ENCODE results near the gene RNF186.

RNF186 gene, protein sequence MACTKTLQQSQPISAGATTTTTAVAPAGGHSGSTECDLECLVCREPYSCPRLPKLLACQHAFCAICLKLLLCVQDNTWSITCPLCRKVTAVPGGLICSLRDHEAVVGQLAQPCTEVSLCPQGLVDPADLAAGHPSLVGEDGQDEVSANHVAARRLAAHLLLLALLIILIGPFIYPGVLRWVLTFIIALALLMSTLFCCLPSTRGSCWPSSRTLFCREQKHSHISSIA

GRCh38 chr1:19814681-19815503 lies at the start of gene RNF186:
Gene RNF186, minus strand, starts transcription at chr1:19815283. Its CDS starts 182 bp downstream, at chr1:19815101.
- H3K9ac ChIP-seq (ENCODE audit: low read depth, low read length, poor library complexity, severe bottlenecking), result no peak within 1 kb of the TSS
- no peaks in the 10 kb centered on the region for H3K27me3 ChIP-seq (ENCODE audit: insufficient read depth, low read length, poor library complexity, severe bottlenecking)
- no peaks in the 10 kb centered on the region for H3F3A ChIP-seq (ENCODE audit: low read depth)
- H2AFZ ChIP-seq (ENCODE audit: low read length), result no peak within 1 kb of the TSS
- TF ChIP-seq, protein P1, sequence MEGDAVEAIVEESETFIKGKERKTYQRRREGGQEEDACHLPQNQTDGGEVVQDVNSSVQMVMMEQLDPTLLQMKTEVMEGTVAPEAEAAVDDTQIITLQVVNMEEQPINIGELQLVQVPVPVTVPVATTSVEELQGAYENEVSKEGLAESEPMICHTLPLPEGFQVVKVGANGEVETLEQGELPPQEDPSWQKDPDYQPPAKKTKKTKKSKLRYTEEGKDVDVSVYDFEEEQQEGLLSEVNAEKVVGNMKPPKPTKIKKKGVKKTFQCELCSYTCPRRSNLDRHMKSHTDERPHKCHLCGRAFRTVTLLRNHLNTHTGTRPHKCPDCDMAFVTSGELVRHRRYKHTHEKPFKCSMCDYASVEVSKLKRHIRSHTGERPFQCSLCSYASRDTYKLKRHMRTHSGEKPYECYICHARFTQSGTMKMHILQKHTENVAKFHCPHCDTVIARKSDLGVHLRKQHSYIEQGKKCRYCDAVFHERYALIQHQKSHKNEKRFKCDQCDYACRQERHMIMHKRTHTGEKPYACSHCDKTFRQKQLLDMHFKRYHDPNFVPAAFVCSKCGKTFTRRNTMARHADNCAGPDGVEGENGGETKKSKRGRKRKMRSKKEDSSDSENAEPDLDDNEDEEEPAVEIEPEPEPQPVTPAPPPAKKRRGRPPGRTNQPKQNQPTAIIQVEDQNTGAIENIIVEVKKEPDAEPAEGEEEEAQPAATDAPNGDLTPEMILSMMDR (conservative IDR thresholded peaks at IDR 0.05; ENCODE audit: low read length), result no peak
- TF ChIP-seq EZH2phosphoT487 (IDR thresholded peaks at IDR 0.05; ENCODE audit: borderline replicate concordance), result no peak
- H3K9me2 ChIP-seq (replicated peaks; ENCODE audit: low read depth, low read length), result no peaks in the 10 kb centered on the region
- no peaks in the 10 kb centered on the region for H4K20me1 ChIP-seq (ENCODE audit: insufficient read depth, low read length, poor library complexity, severe bottlenecking)
- H3K4me3 ChIP-seq (ENCODE audit: low read length, poor library complexity, severe bottlenecking), result no peak within 1 kb of the TSS
- H3K4me2 ChIP-seq (ENCODE audit: low read depth, low read length, poor library complexity, severe bottlenecking), result no peak within 1 kb of the TSS
- H3K79me2 ChIP-seq (ENCODE audit: insufficient read depth, low read length), result no peaks in the 10 kb centered on the region
- H3K36me3 ChIP-seq (ENCODE audit: insufficient read depth, low read length), result no peaks in the 10 kb centered on the region
- H3K9me3 ChIP-seq (ENCODE audit: insufficient read depth, low read depth, low read length), result no peaks in the 10 kb centered on the region
- H3K4me1 ChIP-seq (ENCODE audit: insufficient read depth, low read length, poor library complexity, severe bottlenecking), result no peaks in the 10 kb centered on the region

DNA sequence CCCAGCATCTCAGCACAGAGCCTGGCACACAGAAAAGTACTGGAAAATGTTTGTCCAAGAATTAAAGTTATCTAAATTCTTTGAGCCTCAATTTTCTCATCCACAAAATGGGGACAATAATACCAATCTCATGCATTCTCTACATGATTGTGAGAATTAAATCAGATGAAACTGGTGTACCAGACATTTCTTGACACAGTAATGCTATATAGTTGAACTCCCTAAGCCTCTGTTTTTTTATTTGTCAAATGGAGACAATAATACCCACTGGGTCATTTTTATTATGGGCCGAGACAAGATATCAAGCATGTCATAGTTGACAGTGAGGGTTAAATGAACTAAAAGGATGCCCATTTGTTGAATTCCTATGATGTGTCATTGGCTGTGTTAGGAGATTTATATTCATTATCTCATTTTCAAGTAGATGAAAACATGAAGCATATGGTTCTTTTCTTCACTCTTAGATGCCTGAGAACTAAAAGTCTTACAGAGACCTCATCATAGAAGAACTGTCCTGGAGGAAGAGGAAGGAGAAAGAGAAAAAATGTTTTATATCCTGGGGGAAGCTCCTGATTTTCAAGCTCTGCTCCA lies 49.6 kb upstream of the RNF186 start:
- no peaks in the 10 kb centered on the region for H3F3A ChIP-seq (ENCODE audit: low read depth)
- no peaks in the 10 kb centered on the region for H3K27me3 ChIP-seq (ENCODE audit: insufficient read depth, low read length, poor library complexity, severe bottlenecking)
- H3K9ac ChIP-seq (ENCODE audit: low read depth, low read length, poor library complexity, severe bottlenecking), result no peak overlapping the region
- H3K4me3 ChIP-seq (ENCODE audit: low read length, poor library complexity, severe bottlenecking), result no peak overlapping the region
- no peaks in the 10 kb centered on the region for H3K79me2 ChIP-seq (ENCODE audit: insufficient read depth, low read length)
- TF ChIP-seq EZH2phosphoT487 (IDR thresholded peaks at IDR 0.05; ENCODE audit: borderline replicate concordance), result no peak
- H3K4me2 ChIP-seq (ENCODE audit: low read depth, low read length, poor library complexity, severe bottlenecking), result no peak overlapping the region
- no peaks in the 10 kb centered on the region for H3K9me2 ChIP-seq (replicated peaks; ENCODE audit: low read depth, low read length)
- no peaks in the 10 kb centered on the region for H3K4me1 ChIP-seq (ENCODE audit: insufficient read depth, low read length, poor library complexity, severe bottlenecking)
- H3K9me3 ChIP-seq (ENCODE audit: insufficient read depth, low read depth, low read length), result peaks cover 2% of the 10 kb centered on the region; the same call in 1 of the 2 replicates
- no peak overlapping the region for H2AFZ ChIP-seq (ENCODE audit: low read length)
- no peaks in the 10 kb centered on the region for H4K20me1 ChIP-seq (ENCODE audit: insufficient read depth, low read length, poor library complexity, severe bottlenecking)
- H3K36me3 ChIP-seq (ENCODE audit: insufficient read depth, low read length), result no peaks in the 10 kb centered on the region

DNA sequence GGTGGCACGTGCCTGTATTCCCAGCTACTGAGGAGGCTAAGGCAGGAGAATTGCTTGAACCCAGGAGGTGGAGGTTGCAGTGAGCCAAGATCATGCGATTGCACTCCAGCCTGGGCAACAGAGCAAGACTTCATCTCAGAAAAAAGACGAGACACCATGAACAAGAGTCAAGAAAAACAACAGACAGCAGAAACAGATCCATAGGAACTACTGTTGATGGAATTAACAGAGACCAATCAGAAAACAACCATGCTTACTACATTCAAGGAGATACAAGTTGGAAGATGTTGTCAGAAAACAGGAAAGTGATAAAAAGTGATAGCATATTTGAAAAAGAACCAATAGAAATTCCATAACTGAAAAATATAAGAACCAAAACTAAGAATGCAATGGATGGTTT lies 47.9 kb upstream of the RNF186 start:
- peaks cover 2% of the 10 kb centered on the region; the same call in 1 of the 2 replicates for H3K9me3 ChIP-seq (ENCODE audit: insufficient read depth, low read depth, low read length)
- H3K4me3 ChIP-seq (ENCODE audit: low read length, poor library complexity, severe bottlenecking), result no peak overlapping the region
- no peaks in the 10 kb centered on the region for H3K9me2 ChIP-seq (replicated peaks; ENCODE audit: low read depth, low read length)
- H3K4me1 ChIP-seq (ENCODE audit: insufficient read depth, low read length, poor library complexity, severe bottlenecking), result no peaks in the 10 kb centered on the region
- no peaks in the 10 kb centered on the region for H3F3A ChIP-seq (ENCODE audit: low read depth)
- no peaks in the 10 kb centered on the region for H3K36me3 ChIP-seq (ENCODE audit: insufficient read depth, low read length)
- H2AFZ ChIP-seq (ENCODE audit: low read length), result no peak overlapping the region
- no peak overlapping the region for H3K4me2 ChIP-seq (ENCODE audit: low read depth, low read length, poor library complexity, severe bottlenecking)
- H3K9ac ChIP-seq (ENCODE audit: low read depth, low read length, poor library complexity, severe bottlenecking), result no peak overlapping the region
- H3K27me3 ChIP-seq (ENCODE audit: insufficient read depth, low read length, poor library complexity, severe bottlenecking), result no peaks in the 10 kb centered on the region
- TF ChIP-seq, protein P1 (conservative IDR thresholded peaks at IDR 0.05; ENCODE audit: low read length), result no peak
- TF ChIP-seq EZH2phosphoT487 (IDR thresholded peaks at IDR 0.05; ENCODE audit: borderline replicate concordance), result no peak
- H4K20me1 ChIP-seq (ENCODE audit: insufficient read depth, low read length, poor library complexity, severe bottlenecking), result no peaks in the 10 kb centered on the region
- no peaks in the 10 kb centered on the region for H3K79me2 ChIP-seq (ENCODE audit: insufficient read depth, low read length)
